Calu3 (cell line): ENCODE measurements around the gene STX17. TPM values are rescaled to one million over a fixed set of nuclear protein-coding genes. Genes with fewer than 3 reads are reported as not detected.

ENCODE experiments used
- BruUV-seq: library from RNA; stranded (reverse); fragments of 400-500 nt; replicated peaks from 2 replicates; lab custom pipeline; 2021; lab: Mats Ljungman, UMichigan
- CTCF ChIA-PET: fragments of 300-600 bp; sonication (Branson Sonifier 250); formaldehyde crosslinking; loops from one replicate; lab custom pipeline; 2022; ENCODE audit warnings: antibody characterized with exemption; lab: Charles Lee
- DNase-seq: peaks from one replicate; pipeline ENCODE4 v3.0.0; 2022
- H3K27ac Mint-ChIP-seq: one replicate; pipeline ENCODE4 v1.8.0; 2022; ENCODE audit warnings: mixed read lengths; ENCODE audit not compliant: unreplicated experiment
- H3K27me3 Mint-ChIP-seq: one replicate; pipeline ENCODE4 v1.8.0; 2022; ENCODE audit warnings: mixed read lengths; ENCODE audit not compliant: unreplicated experiment
- H3K36me3 Mint-ChIP-seq: one replicate; pipeline ENCODE4 v1.8.0; 2022; ENCODE audit warnings: mild to moderate bottlenecking, moderate library complexity, mixed read lengths; ENCODE audit not compliant: insufficient read depth, unreplicated experiment
- H3K4me1 Mint-ChIP-seq: one replicate; pipeline ENCODE4 v1.8.0; 2022; ENCODE audit warnings: mild to moderate bottlenecking, low read depth, mixed read lengths; ENCODE audit not compliant: unreplicated experiment
- H3K4me3 Mint-ChIP-seq: one replicate; pipeline ENCODE4 v1.8.0; 2022; ENCODE audit warnings: mild to moderate bottlenecking, low read depth, moderate library complexity, mixed read lengths; ENCODE audit not compliant: unreplicated experiment
- H3K9me3 Mint-ChIP-seq: one replicate; pipeline ENCODE4 v1.8.0; 2022; ENCODE audit warnings: low read depth, mixed read lengths; ENCODE audit not compliant: unreplicated experiment
- intact Hi-C: fragments of 100-400 bp; cut with micrococcal nuclease; formaldehyde crosslinking; loops from one replicate; pipeline ENCODE4 v1.10.0; 2022; ENCODE audit not compliant: unreplicated experiment
- total RNA-seq: library from RNA; stranded (reverse); gene quantifications from 2 replicates; pipeline ENCODE4 v1.2.3, GENCODE V29; 2022
- TF ChIP-seq, protein P1 (sequence below): fragments of 200-600 bp; IDR thresholded peaks from one replicate; pipeline ENCODE4 v1.8.0; 2022; ENCODE audit warnings: antibody characterized with exemption; ENCODE audit not compliant: unreplicated experiment

Gene STX17
- total RNA-seq, 1 experiment from 2014 or later: 21.5 TPM

- Mint-ChIP-seq H3K36me3 (no peaks in the 10 kb centered on the region), H3K4me3 (no peak overlapping the region), H3K9me3 (no peaks in the 10 kb centered on the region), H3K4me1 (peaks cover 10% of the 10 kb centered on the region), H3K27ac (no peak overlapping the region), H3K27me3 (no peaks in the 10 kb centered on the region)
- no TSS peak for BruUV-seq
- TF ChIP-seq, protein P1, sequence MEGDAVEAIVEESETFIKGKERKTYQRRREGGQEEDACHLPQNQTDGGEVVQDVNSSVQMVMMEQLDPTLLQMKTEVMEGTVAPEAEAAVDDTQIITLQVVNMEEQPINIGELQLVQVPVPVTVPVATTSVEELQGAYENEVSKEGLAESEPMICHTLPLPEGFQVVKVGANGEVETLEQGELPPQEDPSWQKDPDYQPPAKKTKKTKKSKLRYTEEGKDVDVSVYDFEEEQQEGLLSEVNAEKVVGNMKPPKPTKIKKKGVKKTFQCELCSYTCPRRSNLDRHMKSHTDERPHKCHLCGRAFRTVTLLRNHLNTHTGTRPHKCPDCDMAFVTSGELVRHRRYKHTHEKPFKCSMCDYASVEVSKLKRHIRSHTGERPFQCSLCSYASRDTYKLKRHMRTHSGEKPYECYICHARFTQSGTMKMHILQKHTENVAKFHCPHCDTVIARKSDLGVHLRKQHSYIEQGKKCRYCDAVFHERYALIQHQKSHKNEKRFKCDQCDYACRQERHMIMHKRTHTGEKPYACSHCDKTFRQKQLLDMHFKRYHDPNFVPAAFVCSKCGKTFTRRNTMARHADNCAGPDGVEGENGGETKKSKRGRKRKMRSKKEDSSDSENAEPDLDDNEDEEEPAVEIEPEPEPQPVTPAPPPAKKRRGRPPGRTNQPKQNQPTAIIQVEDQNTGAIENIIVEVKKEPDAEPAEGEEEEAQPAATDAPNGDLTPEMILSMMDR: no peak
- no peak for DNase-seq
- intact Hi-C loops: no loop called here
- CTCF ChIA-PET: no interaction called here
These were observed 61.0 kb downstream of the STX17 start for GRCh38 chr9:99967457-99967856.

DNA sequence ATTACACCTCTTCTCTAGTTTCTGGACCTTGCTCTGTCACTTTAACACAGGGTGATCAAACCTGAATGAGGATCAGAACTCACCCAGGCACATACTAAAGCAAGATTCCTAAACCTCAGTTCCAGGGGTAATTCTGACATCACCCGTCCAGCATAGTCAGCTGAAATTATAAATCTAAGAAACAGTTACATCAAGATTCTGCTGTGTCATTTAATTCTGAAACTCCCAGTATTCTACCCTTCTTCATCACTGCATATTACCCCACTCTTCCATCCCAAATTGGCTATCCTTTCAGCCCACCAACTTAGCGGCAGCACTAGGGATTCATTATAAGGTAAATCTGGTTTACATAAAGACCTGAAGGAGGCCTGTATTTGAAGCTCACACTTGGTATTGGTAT, 64.0 kb downstream of the STX17 start:
- Mint-ChIP-seq H3K4me1 (peaks cover 10% of the 10 kb centered on the region), H3K27ac (no peak overlapping the region), H3K4me3 (no peak overlapping the region), H3K9me3 (no peaks in the 10 kb centered on the region), H3K27me3 (no peaks in the 10 kb centered on the region), H3K36me3 (no peaks in the 10 kb centered on the region)
- TF ChIP-seq, protein P1: no peak
- CTCF ChIA-PET: no interaction called here
- intact Hi-C loops: no loop called here
- DNase-seq: no peak
- no TSS peak for BruUV-seq

- intact Hi-C loops: no loop called here
- Mint-ChIP-seq H3K9me3 (no peaks in the 10 kb centered on the region), H3K27ac (no peak overlapping the region)
These were observed 65.0 kb downstream of the STX17 start for GRCh38 chr9:99971410-99971809.

GRCh38 chr9:99973455-99973854, 67.0 kb downstream of the STX17 start:
- Mint-ChIP-seq H3K9me3 (no peaks in the 10 kb centered on the region), H3K4me3 (no peak overlapping the region), H3K36me3 (peaks cover 8% of the 10 kb centered on the region), H3K27me3 (no peaks in the 10 kb centered on the region), H3K4me1 (no peaks in the 10 kb centered on the region), H3K27ac (no peak overlapping the region)
- no TSS peak for BruUV-seq
- TF ChIP-seq, protein P1: no peak
- CTCF ChIA-PET: no interaction called here
- DNase-seq: no peak
- intact Hi-C loops: no loop called here

More at GRCh38 chr9:99971410-99971809, 65.0 kb downstream of the STX17 start:
- DNase-seq: no peak
- TF ChIP-seq, protein P1: no peak
- CTCF ChIA-PET: no interaction called here
- no peaks in the 10 kb centered on the region for H3K27me3 Mint-ChIP-seq
- no peaks in the 10 kb centered on the region for H3K36me3 Mint-ChIP-seq
- BruUV-seq: no TSS peak
- peaks cover 3% of the 10 kb centered on the region for H3K4me1 Mint-ChIP-seq
- no peak overlapping the region for H3K4me3 Mint-ChIP-seq
